GM18951 (cell line): Measurements from ENCODE around the gene USF2.
"Not testable (repeated sequence)": the region's sequence is repeated elsewhere in the genome, so short reads cannot be mapped to it uniquely, and the experiment has no call there.

ENCODE experiments used
- POLR2A ChIP-seq: IDR thresholded peaks from 4 replicates; pipeline ENCODE4 v1.6.1; 2011; ENCODE audit warnings: mild to moderate bottlenecking; ENCODE audit not compliant: insufficient read length, insufficient read depth; ENCODE audit errors: extremely low read depth
- in situ Hi-C: fragments of 300-500 bp; cut with MboI; formaldehyde crosslinking; loops from one replicate; pipeline ENCODE4 v1.12.0; 2022; ENCODE audit warnings: low sequenced_read_pairs, mixed read lengths, inconsistent platforms; ENCODE audit not compliant: unreplicated experiment

Gene USF2, protein sequence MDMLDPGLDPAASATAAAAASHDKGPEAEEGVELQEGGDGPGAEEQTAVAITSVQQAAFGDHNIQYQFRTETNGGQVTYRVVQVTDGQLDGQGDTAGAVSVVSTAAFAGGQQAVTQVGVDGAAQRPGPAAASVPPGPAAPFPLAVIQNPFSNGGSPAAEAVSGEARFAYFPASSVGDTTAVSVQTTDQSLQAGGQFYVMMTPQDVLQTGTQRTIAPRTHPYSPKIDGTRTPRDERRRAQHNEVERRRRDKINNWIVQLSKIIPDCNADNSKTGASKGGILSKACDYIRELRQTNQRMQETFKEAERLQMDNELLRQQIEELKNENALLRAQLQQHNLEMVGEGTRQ

DNA sequence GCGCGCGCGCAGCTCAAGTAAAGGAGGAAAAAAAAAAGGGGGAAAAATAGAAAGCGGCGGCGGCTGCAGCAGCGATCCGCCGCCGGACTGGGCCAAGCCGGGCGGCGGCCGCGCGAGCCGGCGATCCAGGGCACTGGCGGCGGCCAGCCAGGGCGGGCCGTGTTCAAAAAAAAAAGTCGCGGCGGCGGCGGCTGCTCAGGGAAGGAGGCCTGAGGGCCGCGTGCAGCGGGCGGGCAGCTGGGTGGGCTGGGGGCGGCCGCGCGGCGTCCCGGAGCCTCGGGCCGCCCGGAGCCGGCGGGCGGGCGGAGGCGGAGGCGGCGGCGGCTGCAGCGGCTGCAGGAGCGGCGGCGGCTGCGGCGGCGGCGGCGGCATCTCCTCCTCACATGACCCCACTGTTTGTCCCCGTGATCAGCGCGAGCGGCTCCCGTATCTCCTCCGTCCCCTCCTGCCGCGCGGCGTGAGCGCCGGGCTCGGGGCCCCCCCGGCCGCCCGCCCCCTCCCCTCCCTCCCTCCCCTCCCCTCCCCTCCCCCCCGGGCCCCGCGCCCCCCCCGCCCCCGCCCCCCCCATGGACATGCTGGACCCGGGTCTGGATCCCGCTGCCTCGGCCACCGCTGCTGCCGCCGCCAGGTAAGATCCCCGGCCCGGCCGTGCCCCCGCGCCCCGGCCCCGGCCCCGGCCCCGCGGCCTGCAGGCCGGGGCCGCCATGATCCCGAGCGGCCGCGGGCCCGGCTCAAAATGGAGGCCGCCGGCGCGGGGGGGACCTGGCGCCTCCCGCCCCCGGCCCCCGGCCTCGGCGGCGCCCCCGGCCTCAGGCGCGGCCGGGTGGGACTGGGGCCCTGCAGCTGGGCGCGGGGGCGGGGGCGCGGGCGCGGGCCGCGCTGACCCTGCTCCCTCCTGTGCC, at the start of gene USF2:
Gene USF2 (plus strand): TSS at position 427 of the 902 bp plus-strand sequence. CDS start 140 bp downstream, at position 567.
- in situ Hi-C loops: no loop called here
- no peak for TF ChIP-seq POLR2A

DNA sequence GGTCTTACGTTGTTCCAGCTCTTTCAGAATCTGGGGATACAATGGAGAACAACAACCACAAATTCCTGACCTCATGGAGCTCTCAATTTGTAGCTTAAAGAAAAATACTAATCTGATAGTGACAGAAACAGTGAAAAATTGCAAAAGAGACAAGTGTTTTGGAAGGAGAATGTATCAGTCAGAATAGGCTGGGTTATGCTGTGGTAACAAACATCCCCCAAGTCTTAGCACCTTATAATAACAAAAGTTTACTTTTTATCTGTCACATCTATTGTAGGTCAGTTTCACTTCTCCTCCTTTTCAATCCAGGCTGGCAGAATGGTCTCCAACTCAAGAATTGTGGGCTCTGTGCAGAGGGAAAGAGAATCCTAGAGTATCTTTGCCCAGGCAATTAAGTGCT, 49.8 kb upstream of the USF2 start:
- TF ChIP-seq POLR2A: no peak
- in situ Hi-C loops: no loop called here

DNA sequence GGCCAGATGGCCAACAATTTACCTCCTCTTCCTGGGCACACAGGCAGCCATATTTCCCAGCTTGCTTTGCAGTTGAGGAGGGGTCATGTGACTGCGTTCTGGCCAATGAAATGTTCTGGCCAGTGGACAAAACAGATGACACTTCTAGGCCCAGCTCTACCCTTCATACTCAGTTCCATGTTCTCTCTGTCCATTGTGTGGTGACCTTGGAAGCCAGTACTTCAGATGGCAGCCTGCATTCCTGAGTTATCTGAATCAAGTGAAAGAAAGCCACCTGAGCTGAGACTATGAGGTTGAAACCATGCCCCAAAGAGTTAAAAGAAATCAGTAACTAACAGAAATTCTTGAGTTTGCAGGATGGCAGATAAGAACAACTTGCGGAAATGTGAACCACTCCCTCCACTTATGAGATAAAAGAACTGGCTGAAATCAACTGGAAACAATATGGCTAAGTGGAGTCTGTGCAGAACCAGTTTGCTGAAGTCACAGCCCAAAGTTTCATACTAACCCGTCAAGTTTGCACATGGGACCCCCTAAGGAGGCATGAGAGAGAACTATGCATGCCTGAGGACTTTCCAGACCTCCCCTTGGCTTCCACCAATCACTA, 48.3 kb upstream of the USF2 start:
- no peak for TF ChIP-seq POLR2A
- in situ Hi-C loops: no loop called here

DNA sequence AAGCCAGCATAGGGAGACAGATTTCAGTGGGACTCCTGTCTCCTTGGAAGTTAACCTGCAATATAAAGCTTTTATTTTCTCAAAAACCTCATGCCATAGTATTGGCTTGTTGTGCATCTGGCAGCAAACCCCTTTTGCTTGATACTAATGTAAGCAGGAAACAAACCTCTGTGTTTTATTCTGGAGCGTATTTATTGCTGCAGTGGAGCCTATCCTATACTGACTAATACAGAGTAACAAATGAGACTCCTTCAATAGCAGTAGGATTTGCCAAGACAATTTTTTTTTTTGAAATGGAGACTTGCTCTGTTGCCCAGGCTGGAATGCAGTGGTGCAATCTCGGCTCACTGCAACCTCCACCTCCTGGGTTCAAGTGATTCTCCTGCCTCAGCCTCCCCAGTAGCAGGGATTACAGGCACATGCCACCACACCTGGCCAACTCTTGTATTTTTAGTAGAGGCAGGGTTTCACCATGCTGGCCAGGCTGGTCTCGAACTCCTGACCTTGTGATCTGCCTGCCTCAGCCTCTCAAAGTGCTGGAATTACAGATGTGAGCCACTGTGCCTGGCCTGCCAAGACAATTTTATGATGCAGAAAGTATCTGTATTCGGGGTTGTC, 47.7 kb upstream of the USF2 start:
- in situ Hi-C loops: not testable (repeated sequence)

DNA sequence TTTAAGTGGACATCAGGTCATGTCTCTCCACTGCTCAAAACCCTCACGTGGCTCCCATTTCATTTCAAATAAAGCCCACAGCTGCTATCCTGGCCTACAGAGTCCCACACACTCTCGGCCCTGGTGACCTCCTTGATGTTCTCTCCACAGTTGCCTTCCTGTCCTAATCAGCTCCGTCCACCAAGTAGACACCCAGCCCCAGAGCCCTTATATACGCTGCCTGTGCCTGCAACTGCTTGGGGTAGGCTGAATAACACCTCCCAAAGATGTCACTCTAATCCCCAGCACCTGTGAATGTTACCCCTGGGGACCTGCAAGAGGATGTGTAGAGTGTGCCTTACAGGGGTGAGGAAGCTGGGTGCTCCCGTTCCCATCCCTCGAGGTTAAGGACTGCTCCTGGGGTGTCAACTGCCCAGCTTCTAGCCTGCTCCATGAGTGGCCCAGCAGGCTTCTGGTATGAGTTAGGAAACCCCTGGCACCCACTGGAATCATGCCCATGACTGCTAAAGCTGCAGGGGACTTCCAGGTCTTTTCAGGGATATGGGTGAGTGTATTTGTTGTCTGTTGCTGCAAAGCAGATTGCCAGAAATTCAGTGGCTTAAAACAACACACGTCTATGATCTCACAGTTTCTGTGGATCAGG, 46.3 kb upstream of the USF2 start:
- in situ Hi-C loops: no loop called here
- TF ChIP-seq POLR2A: no peak

DNA sequence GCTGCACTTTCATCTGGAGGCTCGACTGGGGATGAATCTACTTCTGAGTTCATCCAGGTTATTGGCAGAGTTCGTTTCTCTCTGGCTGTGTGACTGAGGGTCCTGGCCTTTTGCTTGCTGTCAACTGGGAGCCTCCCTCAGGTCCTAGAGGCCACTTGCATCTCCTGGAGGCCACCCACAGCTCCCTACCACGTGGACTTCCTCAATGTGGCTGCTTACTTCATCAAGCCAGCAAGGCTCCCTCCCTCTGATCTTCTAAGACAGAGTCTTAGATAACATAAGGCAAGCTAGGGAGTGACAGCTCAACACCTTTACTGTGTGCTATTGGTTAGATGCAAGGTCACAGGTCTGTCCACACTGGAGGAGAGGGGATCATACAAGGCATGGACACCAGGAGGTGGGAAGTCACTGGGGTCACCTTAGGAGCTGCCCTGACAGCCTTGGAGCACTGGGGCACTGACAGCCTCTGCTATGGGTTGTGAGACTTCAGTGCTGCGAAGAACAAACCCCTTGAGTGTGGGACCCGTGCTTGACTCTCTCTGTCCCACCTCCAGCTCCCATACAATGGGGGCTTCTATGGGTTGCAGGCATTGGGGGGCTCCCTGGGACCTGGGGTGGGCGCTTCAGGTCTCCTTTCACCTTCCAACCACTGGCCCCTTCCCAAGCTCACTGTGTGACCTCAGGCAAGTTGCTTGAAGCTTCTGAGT, 45.5 kb upstream of the USF2 start:
- in situ Hi-C loops: no loop called here

DNA sequence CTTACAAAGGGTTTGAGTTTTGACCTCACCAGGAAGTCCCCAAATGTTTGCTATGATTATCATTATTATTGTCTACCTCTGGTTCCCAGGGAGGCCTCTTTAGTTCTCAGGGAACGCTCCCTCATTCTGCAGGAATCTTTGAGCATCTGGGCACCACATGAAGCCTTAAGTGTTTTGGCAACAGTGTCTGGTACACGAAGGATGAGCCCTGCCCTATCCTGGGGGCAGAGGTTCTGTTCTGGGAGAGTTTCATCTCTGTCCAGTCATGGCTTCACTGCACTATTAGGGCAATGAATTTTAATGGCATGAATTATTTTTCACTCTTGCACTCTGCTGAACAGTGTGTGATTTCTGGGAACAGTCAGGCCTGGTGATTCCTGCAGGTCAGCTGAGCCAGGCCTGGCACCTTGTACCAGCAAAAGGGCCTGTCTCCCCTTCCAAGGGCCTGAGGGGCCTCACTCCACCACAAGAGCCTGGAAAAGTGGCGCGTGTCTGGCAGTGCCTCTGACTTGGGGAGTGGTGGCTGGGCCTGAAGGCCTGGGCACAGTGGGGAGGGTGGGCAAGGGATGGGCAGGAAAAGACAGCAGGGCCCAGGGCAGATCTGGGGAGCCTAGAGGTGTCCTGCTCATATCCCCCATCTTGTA, 44.8 kb upstream of the USF2 start:
- in situ Hi-C loops: no loop called here

More for the DNA sequence above, 45.5 kb upstream of the USF2 start:
- no peak for TF ChIP-seq POLR2A

DNA sequence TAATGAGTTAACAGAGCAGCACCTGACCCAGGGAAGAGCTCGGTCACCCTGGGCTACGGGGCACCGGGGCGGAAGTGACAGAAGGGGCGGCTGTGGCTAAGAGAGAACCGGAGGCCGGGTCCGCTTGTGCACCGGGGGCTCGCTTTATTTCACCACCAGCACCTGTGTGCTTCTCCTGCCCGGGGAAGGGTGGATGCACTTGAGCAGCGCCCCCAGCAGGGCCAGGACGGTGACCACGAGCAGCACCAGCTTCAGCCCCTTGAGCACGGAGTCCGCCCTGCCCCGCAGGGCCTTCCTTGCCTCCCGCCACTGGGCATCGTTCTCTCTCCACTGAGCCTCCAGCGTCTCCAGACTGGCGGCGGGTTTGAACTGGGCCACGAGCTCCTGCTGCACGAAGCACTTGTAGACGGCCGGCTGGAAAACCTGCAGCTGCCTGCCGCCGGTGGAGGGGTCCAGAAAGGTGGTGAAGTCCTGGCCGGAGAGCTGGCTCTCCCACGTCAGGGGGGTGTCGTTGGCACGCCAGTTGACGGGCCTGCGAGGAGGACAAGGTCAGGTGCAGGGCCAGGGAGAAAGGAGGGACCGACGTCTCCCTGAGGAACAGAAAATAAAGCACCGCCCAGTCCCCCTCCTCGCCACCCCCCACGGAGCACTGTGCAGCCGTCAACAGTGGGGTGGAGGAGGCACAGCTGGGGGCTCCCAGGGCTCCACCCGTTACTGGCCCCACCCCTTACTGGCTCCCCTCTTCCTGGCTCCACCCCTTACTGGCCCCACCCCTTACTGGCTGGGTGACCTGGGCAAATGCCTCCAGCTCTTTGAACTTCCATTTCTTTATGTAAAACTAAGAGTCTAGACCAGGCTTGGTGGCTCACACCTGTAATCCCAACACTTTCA, 43.8 kb upstream of the USF2 start:
- in situ Hi-C loops: no loop called here
- no peak for TF ChIP-seq POLR2A

More for the DNA sequence above, 44.8 kb upstream of the USF2 start:
- TF ChIP-seq POLR2A: no peak

DNA sequence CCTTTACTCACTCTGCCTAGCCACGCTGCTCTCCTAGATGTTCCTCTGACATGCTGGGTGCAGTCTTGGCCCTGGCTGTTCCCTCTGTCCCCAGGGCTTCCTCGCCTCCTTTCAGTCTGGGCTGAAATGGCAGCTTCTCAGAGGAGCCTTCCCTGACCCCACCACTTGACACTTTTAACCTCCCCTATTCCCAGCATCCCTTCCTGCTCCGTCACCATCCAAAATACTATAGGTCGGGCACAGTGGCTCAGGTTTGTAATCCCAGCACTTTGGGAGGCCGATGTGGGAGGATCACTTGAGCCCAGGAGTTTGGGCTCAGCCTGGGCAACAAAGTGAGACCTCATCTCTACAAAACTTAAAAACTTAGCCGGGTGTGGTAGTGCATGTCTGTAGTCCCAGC, 42.8 kb upstream of the USF2 start:
- no peak for TF ChIP-seq POLR2A
- in situ Hi-C loops: no loop called here

DNA sequence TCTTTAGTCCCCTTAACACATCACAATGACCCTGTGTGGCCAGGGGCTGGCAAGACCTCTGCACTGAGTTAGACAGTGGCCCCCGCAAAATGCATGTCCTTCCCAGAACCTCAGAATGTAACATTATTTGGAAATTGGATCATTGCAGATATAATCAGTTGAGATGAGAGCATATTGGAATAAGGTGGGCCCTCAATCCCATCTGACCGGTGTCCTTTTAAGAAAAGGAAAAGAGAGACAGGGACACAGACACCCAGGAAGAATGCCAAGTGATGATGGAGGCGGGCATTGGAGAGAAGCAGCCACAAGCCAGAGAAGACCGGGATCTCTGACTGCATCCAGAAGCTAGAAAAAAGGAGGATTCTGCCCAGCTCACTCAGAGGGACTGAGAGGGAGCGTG, 42.0 kb upstream of the USF2 start:
- TF ChIP-seq POLR2A: no peak
- in situ Hi-C loops: no loop called here
